ENCODE measurements around the gene KCNH8. TPM values are rescaled to one million over a fixed set of nuclear protein-coding genes. Genes with fewer than 3 reads are reported as not detected.
A peak's percentile ranks its signal among the peaks of the same experiment; 100 is the strongest.
"Not testable (repeated sequence)": the region's sequence is repeated elsewhere in the genome, so short reads cannot be mapped to it uniquely, and the experiment has no call there.

The KCNH8 gene
- total RNA-seq = not detected

GRCh38 chr3:19147905-19148767 is at the start of gene KCNH8:
Gene KCNH8, plus strand, starts transcription at chr3:19148510. Its CDS starts 210 bp downstream, at chr3:19148720.
- POLR2A ChIA-PET = no interaction called here
- H3K36me3 Mint-ChIP-seq (ENCODE audit: low read depth) = no peaks in the 10 kb centered on the region
- TF ChIP-seq CTCF (IDR thresholded peaks at IDR 0.05) = no peak
- intact Hi-C loops (cut with micrococcal nuclease) = no loop called here
- peaks cover 12% of the 10 kb centered on the region for H3K4me1 Mint-ChIP-seq (ENCODE audit: low read depth)
- ATAC-seq (peak; percentile 34), DNase-seq (peak; percentile 44)
- H3K27me3 Mint-ChIP-seq = peaks cover 27% of the 10 kb centered on the region
- CTCF ChIA-PET = interaction anchor here (1.6 kb wide), 1 partner anchor 15 kb away, joined by 6 read pairs; no protein-coding TSS in a partner anchor
- H3K27ac Mint-ChIP-seq = peak within 1 kb of the TSS; percentile 71
- H3K4me3 Mint-ChIP-seq = peak within 1 kb of the TSS; percentile 82
- peaks cover 2% of the 10 kb centered on the region for H3K9me3 Mint-ChIP-seq

GRCh38 chr3:19102654-19103290 is 45.5 kb upstream of the KCNH8 start:
- intact Hi-C loops (cut with micrococcal nuclease); H3K27me3 Mint-ChIP-seq; POLR2A ChIA-PET; H3K4me1 Mint-ChIP-seq (ENCODE audit: low read depth); CTCF ChIA-PET; ATAC-seq; H3K9me3 Mint-ChIP-seq; H3K36me3 Mint-ChIP-seq (ENCODE audit: low read depth): not testable (repeated sequence)
- peak; percentile 8 for DNase-seq
- peak overlapping the region; percentile 6 for H3K27ac Mint-ChIP-seq
- H3K4me3 Mint-ChIP-seq = peak overlapping the region; percentile 40

GRCh38 chr3:19103510-19103909 is 44.8 kb upstream of the KCNH8 start:
- ChIA-PET POLR2A (no interaction called here), CTCF (no interaction called here)
- Mint-ChIP-seq H3K9me3 (no peaks in the 10 kb centered on the region), H3K27ac (no peak overlapping the region), H3K4me3 (peak overlapping the region; percentile 40), H3K36me3 (ENCODE audit: low read depth) (no peaks in the 10 kb centered on the region), H3K27me3 (no peaks in the 10 kb centered on the region), H3K4me1 (ENCODE audit: low read depth) (no peaks in the 10 kb centered on the region)
- intact Hi-C loops (cut with micrococcal nuclease) = no loop called here
- DNase-seq (no peak), ATAC-seq (no peak)
- no peak for TF ChIP-seq CTCF (IDR thresholded peaks at IDR 0.05)

GRCh38 chr3:19104459-19104858 is 43.9 kb upstream of the KCNH8 start:
- DNase-seq (no peak), ATAC-seq (no peak)
- Mint-ChIP-seq H3K9me3 (no peaks in the 10 kb centered on the region), H3K4me1 (ENCODE audit: low read depth) (no peaks in the 10 kb centered on the region), H3K4me3 (no peak overlapping the region), H3K27me3 (no peaks in the 10 kb centered on the region), H3K36me3 (ENCODE audit: low read depth) (no peaks in the 10 kb centered on the region), H3K27ac (no peak overlapping the region)
- intact Hi-C loops (cut with micrococcal nuclease) = no loop called here
- ChIA-PET CTCF (no interaction called here), POLR2A (no interaction called here)
- TF ChIP-seq CTCF (IDR thresholded peaks at IDR 0.05) = no peak

GRCh38 chr3:19105826-19106225 is 42.5 kb upstream of the KCNH8 start:
- no peak for DNase-seq
- Mint-ChIP-seq H3K4me3 (no peak overlapping the region), H3K27ac (no peak overlapping the region), H3K36me3 (ENCODE audit: low read depth) (no peaks in the 10 kb centered on the region), H3K9me3 (no peaks in the 10 kb centered on the region), H3K27me3 (no peaks in the 10 kb centered on the region), H3K4me1 (ENCODE audit: low read depth) (no peaks in the 10 kb centered on the region)
- no peak for ATAC-seq
- ChIA-PET CTCF (no interaction called here), POLR2A (no interaction called here)
- no peak for TF ChIP-seq CTCF (IDR thresholded peaks at IDR 0.05)
- intact Hi-C loops (cut with micrococcal nuclease) = no loop called here
